HUDEP-2 (cell line): ENCODE data around the gene UFD1.

Experiments
- DNase-seq, 76 experiments: peaks; one replicate each; lab custom pipeline; 2025; ENCODE audit not compliant: unreplicated experiment in 76 of 76; lab: John Stamatoyannopoulos, UW

The UFD1 gene

GRCh38 chr22:19478901-19479354 is at the start of gene UFD1:
Gene UFD1 (minus strand): TSS chr22:19479193. CDS start chr22:19479085, 108 bp downstream.
- peak in 68 of 76 experiments; percentile 7 to 85 (median 66) for DNase-seq

GRCh38 chr22:19527861-19528417 is 48.9 kb upstream of the UFD1 start:
- no peak for DNase-seq

- DNase-seq: no peak
Observed at GRCh38 chr22:19527321-19527721, 48.3 kb upstream of the UFD1 start.

DNA sequence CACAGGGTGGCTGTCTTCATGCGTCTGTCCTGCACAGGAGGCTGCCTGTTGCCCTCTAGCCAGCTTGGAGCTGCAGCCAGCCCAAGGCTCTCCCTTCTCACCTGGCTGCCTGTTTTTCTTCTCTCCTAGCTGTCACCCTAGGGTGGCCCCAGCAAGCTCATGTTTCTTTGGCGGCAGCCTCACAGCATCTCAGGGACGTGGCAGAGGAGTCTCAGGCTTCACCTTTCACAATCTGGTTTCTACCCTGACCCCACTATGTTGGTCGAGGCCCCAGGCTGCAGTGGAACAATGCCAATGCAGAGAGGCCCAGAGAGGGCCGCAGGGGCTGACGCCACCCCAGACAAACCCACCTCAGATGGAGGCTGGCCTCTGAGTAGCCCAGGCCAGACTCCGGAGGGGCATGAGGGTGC is 47.7 kb upstream of the UFD1 start:
- DNase-seq: no peak

DNA sequence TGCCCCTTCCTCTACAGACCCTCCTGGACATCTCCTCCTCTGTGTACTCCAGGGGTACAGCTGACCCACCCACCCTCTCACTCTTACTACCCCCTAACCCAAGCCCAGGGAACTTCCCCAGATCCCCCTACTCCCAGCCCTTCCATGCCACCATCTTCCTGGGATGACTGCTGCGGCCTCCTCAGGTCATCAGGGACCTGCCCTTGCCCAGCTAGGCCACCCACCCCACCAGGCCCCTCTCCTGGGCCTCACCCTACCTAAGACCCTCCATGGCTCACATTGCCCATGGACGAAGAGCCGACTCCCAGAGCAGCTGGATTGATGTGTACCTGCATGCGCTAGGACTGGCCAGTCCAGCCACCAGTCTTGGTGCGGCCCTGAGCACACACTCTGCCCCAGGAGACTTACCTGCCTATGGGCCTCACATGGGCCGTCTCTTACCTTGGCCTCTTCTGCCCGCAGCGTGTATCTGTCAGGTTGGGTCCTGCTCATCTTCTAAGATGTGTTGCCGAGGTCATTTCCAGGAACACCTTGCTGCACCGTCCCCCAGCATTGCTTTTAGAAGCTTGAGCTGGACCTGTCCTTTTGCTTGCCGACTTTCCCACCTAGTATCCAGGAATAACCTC is 47.2 kb upstream of the UFD1 start:
- DNase-seq: no peak

DNA sequence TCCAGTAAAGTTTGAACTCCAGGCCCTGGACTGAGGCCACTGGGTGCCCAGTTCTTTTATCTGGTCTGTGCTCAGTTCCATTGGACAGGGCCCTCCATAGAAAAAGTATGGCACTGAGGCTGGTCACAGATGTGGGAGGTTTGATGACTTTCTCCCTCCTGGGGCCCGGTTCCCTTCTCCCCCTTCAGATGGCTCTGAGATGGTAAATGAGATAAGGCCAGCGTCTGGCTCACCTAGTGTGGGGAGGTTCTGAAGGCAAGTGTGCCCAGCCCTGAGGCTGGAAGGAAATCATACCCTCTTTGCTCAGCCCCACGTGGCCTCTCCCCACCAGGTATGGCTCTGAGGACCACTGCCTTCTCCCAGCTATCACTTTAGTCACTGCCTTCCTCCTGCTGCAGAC is 46.7 kb upstream of the UFD1 start:
- no peak for DNase-seq

GRCh38 chr22:19525116-19525660 is 46.2 kb upstream of the UFD1 start:
- no peak for DNase-seq

DNA sequence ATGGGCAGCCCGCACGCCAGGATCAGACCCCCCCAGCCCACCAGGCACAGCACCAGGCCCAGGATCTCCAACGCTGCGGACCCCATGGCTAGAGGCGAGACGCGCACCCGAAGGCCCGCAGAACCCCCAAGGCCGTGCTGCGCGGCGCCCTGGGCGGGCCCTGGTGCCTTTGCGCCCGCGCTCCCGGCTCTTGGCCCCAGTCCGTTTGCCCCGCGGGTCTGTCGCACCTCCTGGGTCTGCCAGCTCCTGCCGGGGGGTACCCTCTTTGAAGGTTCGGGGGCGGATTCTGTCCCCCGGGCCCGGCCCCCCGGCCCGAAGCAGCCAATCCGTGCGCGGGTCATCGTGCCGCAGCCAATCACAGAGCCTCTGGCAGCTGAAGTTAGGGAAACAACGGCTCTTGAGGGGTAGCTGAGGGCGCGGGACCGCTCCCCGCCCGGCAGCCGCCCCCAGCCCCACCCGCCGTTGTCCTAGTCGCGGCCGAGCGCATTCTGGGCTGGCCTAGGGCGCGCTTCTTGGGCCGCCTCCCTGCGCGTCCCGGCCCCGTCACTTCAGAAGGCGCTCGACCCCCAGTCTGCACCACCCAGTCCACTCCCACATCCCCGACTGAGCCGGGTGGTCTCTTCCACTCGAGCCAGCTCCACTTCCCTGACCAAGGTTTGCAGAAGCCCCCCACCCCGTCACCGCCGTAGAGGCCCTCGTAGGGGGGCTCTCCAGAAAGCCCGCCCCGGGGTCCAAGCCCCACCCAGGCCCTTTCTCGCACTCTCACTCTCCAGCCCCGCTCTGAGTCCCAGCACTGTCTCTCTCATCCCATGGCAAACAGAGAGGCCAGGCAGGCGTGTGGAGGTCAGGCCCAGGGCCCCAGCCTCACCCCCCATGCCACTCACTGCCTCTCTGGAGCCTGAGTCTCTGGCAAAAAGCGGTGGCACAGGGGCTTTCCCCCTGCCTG is 45.5 kb upstream of the UFD1 start, which contains the start of gene CLDN5:
TSS of gene CLDN5 (minus strand) at position 241 of the 946 bp plus-strand sequence. CDS start at position 86, 155 bp downstream.
- DNase-seq: no peak

DNA sequence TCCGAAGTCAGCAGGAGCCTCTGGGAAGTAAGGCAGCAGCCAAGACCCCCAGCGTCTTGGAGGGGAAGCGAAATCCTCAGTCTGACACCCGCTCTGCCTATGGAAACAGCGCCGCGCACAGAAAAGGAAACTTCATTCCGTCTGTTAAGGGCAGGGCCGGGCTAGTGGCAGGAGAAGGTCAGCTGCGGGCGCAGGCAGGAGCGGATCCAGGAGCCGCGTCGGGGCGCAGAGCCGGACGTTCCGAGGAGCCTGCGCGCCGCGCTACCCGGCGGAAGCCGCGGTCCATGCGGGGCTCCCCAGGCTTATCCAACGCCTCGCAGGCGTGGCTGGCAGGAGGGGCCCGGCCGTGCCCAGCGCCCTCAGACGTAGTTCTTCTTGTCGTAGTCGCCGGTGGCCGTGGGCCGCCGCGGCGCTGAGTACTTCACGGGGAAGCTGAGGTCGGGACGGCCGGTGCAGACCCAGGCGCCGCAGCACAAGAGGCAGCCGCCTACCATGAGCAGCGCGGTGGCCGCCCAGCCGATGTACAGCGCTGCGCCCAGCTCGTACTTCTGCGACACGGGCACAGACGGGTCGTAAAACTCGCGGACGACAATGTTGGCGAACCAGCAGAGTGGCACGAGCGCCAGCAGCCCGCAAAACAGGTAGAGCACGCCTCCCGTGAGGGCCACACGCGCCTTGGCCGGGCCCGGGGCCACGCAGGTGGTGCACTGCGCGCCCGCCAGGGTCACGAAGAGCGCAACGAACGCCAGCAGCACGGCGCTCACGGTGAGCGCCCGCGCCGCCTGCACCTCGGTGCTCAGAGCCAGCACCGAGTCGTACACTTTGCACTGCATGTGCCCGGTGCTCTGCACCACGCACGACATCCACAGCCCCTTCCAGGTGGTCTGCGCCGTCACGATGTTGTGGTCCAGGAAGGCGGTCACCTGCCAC is 44.5 kb upstream of the UFD1 start:
- peak in 4 of 76 experiments; percentile 15 to 24 (median 20) for DNase-seq

DNA sequence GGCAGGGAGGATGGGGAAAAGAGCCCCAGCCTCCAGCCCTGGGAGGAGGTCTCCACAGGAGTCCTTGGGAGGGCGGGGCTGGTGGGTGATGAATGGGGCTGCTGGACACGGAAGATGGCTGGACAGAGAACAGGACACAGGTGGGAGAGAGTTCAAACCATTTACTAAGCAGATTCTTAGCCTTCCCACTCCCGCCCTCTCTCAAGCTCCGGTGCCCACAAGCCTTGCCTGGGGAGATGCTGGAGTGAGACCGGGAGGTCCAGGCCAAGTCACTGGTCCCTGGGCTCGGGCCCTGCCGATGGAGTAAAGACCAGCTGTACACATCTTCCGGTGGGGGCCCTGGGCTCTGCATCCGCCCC is 43.9 kb upstream of the UFD1 start:
- no peak for DNase-seq

- DNase-seq: peak in 3 of 76 experiments; percentile 3 to 9 (median 7)
Observed at GRCh38 chr22:19522190-19522880, 43.3 kb upstream of the UFD1 start.

DNA sequence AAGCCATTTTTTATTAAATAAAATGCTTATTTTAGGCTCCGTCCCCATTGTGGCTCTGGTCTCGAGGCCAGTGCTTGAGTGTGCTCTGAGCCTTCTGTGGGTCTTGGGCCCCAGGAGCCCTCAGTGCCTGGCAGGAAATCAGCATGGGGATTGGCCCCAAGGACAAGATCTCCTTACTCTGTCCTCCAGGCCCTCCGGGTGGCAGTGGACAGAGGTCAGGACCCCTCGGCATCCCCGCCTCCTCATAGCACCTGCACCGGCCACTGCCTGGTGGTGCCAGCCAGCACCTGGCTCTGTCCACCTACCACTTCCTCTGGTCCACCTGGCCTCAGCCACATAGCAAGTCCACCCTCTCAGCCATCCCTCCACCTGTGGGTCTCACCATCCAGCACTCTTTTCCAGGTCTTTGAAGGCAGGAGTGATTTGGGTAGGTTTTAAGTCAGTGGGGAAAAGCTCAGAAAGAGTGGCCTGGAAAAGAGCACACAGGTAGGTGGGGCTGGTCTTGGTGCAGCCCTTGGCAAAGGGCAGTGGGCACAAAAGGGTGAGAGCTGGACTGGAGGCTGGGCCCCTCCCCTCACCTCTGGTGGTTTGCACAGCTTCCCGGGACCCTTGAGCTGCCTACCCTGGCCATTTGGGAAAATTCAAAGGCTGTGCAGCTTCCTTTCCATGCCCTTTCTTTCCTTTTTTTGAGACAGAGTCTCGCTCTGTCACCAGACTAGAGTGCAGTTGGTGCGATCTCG is 41.7 kb upstream of the UFD1 start:
- DNase-seq: no peak

GRCh38 chr22:19520007-19520406 is 41.0 kb upstream of the UFD1 start:
- DNase-seq: no peak

DNA sequence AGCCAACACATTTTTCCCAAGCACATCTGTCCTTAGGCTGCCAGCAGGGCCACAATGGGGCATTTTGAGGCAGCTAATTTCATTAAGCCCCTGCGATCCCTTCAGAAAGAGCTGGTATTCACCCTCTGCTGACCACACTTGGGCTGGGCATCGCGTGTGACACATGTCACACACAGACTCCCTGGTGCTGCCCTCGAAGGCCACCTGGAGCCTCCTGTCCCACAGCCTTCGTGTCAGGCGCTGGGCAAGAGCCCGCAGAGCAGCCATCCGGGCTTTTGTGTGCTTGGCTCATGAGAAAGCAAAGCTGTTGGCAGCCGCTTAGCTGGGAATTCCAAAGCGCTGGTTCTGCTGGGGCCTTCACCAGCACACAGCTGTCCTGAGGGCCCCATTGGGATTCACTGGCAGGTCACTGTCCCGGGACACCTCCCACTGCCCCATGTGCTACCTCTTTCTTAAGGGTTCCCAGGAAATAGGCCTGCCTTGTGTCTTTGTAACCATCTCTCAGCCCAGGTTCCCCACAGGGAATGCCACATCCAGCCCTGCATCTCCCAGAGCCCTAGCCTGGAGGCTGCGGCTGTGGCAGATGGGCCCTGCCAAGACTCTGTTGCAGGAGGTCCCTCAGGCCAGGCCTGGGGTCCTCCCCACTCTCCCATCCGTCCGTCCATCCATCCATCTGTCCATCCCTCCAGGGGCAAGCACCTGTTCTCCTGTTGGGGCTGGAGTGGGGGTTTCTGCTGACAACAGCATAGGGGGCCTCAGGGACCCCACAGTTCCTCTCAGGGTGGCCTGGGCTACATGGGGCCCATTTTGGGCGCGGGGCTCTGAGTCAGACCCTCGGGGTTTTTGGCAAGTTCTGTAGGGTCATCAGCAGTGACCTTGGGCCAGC is 40.3 kb upstream of the UFD1 start:
- DNase-seq: no peak

- DNase-seq: no peak
Observed at GRCh38 chr22:19518635-19519034, 39.6 kb upstream of the UFD1 start.

GRCh38 chr22:19517919-19518611 is 39.1 kb upstream of the UFD1 start:
- DNase-seq: no peak

- no peak for DNase-seq
Observed at GRCh38 chr22:19517171-19517500, 38.1 kb upstream of the UFD1 start.
